Measurements from ENCODE around the gene HTRA1. TPM values are rescaled to one million over a fixed set of nuclear protein-coding genes. Genes with fewer than 3 reads are reported as not detected.

Gene HTRA1
- total RNA-seq, 1 experiment from 2014 or later, result 11.5 TPM

DNA sequence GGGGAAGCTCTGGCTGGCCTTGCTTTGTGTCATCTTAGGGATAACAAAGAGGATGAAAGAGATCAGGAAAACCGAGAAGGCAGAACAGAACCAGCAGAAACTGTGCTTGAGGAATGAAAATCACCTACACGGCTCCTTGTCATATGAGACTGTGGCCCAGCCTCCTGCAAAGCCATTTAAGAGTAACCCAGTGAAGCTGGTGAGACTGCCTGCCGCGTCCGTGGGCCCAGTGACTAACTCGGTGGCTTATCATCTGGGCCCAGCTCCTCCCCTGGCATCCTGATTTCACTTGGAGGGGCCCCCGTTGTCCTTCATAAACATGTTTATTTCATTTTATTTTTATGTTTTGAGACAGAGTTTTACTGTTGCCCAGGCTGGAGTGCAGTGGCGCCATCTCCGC, 30.7 kb downstream of the HTRA1 start:
- Histone ChIP-seq H3K27me3 (ENCODE audit: control insufficient read depth, insufficient read depth, low read length) (no peaks in the 10 kb centered on the region), H3K36me3 (replicated peaks; ENCODE audit: control insufficient read depth, insufficient read depth, low read length) (no peaks in the 10 kb centered on the region), H3K4me3 (ENCODE audit: insufficient read depth, low read depth, low read length) (no peak overlapping the region)
- DNase-seq, result no peak

DNA sequence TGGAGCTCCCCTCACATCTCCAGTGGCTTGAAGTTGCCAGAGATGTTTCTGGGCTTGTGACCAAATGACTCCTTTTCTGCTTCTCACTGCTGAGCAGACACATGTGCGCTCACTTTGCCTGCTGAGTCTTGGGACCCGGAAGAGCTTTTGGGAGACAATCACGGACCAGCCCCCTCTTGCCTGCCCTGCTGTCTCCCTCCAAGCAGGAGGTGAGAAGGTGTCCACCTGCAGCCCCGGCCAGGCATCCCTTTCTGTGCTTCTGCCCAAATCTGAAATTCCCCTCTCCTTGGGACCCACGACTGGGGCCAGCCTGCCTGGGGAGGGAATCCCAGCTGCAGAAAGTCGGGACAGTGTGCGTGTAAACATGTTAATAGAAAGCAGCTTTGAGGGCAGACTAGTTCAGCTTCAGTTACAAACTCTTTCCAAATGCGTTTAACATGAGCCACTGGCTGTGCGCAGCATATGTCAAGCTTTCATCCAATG, 31.7 kb downstream of the HTRA1 start:
- H3K27me3 ChIP-seq (ENCODE audit: control insufficient read depth, insufficient read depth, low read length), result no peaks in the 10 kb centered on the region
- H3K4me3 ChIP-seq (ENCODE audit: insufficient read depth, low read depth, low read length), result no peak overlapping the region
- DNase-seq, result no peak
- H3K36me3 ChIP-seq (replicated peaks; ENCODE audit: control insufficient read depth, insufficient read depth, low read length), result no peaks in the 10 kb centered on the region

DNA sequence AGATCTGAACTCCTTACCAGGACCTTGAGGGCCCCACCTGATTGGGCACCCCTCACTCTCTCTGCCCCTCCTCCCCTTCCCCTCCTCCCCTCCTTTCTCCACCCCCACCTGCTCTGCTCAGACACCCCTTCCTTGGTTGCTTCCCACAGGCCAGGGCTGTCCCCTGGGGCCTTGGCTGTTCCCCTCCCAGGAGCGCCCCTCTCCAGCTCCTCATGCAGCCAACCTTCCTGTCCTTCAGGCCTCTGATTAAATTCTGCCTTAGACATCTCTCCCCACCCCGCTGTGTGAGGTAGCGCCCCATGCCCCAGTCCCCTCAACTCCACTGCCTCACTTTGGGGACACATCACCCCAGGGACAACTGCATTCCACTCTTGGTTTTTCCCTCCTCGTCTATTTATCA, 32.4 kb downstream of the HTRA1 start:
- Histone ChIP-seq H3K36me3 (replicated peaks; ENCODE audit: control insufficient read depth, insufficient read depth, low read length) (no peaks in the 10 kb centered on the region), H3K4me3 (ENCODE audit: insufficient read depth, low read depth, low read length) (no peak overlapping the region), H3K27me3 (ENCODE audit: control insufficient read depth, insufficient read depth, low read length) (no peaks in the 10 kb centered on the region)
- DNase-seq, result no peak

DNA sequence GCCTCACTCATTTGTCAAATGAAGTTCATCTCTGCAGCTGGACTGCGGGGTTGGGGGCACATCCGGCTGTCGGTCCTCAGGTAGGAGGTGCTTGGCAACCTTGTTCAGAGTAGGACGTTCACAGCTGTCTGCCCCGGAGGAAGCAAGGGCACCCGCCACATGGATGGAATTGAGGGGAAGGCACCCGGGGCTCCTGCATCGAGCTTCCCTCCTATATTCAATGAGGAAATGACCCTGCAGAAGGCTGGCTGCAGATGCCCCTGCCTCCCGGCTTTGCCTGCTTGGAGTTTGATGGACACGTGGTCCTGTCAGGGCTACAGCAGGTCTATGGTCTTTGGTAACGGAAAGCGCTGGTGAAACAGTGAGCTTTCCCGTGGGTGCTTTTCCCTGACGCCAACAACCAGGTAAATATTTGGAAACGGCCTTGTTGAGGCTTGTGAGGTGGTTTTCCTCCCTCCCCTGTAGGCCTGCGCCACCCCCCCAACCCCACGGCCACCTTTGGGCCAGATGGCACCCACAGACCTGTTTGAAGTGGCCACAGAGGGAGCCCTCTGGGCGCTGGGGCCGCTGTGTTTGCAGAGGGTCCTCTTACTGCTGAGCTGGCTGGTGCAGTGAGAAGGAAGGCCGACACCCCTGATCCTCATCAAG, 32.9 kb downstream of the HTRA1 start:
- no peaks in the 10 kb centered on the region for H3K27me3 ChIP-seq (ENCODE audit: control insufficient read depth, insufficient read depth, low read length)
- DNase-seq, result no peak
- H3K36me3 ChIP-seq (replicated peaks; ENCODE audit: control insufficient read depth, insufficient read depth, low read length), result no peaks in the 10 kb centered on the region
- H3K4me3 ChIP-seq (ENCODE audit: insufficient read depth, low read depth, low read length), result no peak overlapping the region

DNA sequence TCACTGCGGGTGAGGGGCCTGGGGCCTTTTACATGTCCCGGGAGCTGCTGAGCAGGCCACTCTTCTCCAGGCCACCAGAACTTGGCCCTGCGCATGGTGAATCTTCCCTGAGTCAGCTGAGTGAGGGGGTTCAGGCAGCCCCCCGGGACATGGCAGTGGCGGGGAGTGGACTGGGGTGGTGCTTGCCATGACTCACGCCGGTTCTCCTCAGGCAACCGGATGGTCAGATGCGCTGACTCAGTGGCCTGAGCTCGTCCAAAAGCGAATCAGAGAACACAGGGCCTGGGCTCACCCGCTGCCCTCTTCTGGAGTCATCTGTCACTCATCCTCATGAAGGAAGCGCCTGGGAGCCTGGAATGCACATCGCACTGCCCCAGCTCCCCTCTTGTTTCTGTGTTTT, 33.5 kb downstream of the HTRA1 start:
- H3K4me3 ChIP-seq (ENCODE audit: insufficient read depth, low read depth, low read length), result no peak overlapping the region
- no peak for DNase-seq
- no peaks in the 10 kb centered on the region for H3K27me3 ChIP-seq (ENCODE audit: control insufficient read depth, insufficient read depth, low read length)
- no peaks in the 10 kb centered on the region for H3K36me3 ChIP-seq (replicated peaks; ENCODE audit: control insufficient read depth, insufficient read depth, low read length)

DNA sequence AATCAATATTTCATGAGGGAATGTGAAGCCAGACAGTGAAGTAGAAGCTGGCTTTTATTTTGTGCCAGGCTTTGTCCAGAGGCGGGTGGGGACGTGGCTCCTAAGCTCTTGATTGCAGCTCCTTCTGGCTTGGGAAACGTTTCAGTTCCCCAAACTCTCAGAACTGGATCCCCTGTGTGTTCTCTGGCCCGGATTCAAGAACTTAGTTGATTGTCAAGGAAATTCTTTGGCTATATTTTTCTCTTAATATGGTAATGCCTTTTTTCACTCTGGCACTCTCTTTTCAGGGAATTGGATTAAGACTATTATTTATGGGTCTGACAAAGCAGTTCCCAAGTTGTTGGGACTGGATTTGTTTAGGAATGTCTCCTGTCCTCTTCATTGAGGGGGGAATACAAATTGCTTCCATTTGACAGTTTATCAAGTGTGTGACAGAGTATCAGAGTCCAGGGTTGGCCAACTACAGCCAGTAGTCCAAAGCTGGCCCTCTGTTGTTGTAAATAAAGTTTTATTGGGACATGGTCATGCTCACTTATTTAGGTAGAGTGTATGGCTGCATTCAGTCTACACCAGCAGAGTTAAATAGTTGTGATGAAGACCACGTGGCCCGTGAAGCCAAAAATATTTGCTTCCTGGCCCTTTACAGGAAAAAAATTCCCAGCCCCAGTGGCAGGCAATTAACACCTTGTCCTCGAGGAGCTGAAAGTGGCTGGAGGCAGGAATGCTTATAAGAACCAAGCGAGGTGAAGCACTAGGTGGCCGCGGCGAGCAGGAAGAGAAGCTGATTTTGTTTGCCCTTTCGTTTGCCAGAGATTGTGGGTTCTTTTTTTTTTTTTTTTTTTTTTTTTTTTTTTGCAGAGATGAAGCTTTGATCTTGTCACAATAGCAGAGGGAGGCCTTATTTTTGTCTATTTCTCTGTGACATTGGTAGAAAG, 34.3 kb downstream of the HTRA1 start:
- H3K4me3 ChIP-seq (ENCODE audit: insufficient read depth, low read depth, low read length), result no peak overlapping the region
- H3K27me3 ChIP-seq (ENCODE audit: control insufficient read depth, insufficient read depth, low read length), result no peaks in the 10 kb centered on the region
- no peak for DNase-seq
- no peaks in the 10 kb centered on the region for H3K36me3 ChIP-seq (replicated peaks; ENCODE audit: control insufficient read depth, insufficient read depth, low read length)

DNA sequence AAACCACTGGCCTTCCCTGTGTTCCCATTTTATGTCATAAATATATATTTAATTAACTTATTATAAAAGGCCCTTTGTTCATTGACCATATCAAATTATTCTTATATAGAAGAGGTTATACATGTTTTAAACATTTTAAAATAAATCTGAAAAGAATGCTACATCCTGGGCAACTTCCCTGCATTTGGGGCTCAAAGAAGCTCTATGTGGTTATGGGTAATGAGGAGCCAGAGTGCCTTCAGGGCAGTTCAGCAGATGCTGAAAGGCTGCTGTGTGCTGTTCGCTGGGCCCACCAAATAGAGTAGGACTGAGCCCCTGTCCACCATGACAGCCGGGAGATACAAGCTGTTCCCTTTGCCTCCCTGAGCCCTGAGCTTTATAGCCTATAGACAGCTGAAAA, 35.9 kb downstream of the HTRA1 start:
- no peak for DNase-seq
- no peaks in the 10 kb centered on the region for H3K36me3 ChIP-seq (replicated peaks; ENCODE audit: control insufficient read depth, insufficient read depth, low read length)
- H3K27me3 ChIP-seq (ENCODE audit: control insufficient read depth, insufficient read depth, low read length), result no peaks in the 10 kb centered on the region
- H3K4me3 ChIP-seq (ENCODE audit: insufficient read depth, low read depth, low read length), result no peak overlapping the region

DNA sequence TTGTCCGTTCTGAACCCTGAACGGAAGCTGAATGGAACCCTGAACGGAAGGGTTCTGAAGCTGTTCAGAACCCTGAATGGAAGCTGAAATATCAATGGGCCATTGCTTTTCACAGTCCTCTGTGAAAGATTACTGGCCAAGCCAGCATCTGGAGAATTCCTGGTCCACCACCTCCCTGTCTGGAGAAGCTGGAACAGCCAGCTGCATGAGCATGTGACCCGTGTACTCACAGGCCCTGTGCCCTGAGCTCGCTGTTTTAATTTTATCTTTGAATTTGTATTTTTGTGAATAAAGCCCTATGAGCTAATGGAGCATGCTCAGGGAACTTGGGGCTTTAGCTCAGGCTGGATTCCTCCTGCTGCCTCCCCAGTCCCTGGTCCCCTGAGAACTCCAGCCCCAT, 37.2 kb downstream of the HTRA1 start:
- Histone ChIP-seq H3K27me3 (ENCODE audit: control insufficient read depth, insufficient read depth, low read length) (no peaks in the 10 kb centered on the region), H3K4me3 (ENCODE audit: insufficient read depth, low read depth, low read length) (no peak overlapping the region), H3K36me3 (replicated peaks; ENCODE audit: control insufficient read depth, insufficient read depth, low read length) (no peaks in the 10 kb centered on the region)
- no peak for DNase-seq

DNA sequence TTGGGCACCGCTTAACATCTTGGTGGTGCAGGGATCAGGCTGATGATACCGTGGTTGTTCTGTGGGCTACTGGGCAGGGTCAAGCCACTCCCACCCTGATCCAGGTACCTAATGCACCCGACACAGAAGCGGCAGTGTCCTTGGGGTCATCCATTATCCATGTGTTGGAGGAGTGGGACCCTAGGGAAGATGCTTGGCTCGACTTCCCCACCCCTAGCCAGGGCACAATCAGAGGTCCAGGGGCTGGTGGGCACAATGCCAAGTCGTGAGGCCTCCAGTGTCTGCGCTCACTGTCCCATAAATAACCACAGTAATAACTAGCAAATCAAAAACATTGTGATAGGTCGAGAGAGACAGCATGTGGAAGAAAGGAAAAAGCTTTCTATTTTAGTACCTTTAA, 37.7 kb downstream of the HTRA1 start:
- H3K27me3 ChIP-seq (ENCODE audit: control insufficient read depth, insufficient read depth, low read length), result no peaks in the 10 kb centered on the region
- no peak for DNase-seq
- H3K4me3 ChIP-seq (ENCODE audit: insufficient read depth, low read depth, low read length), result no peak overlapping the region
- H3K36me3 ChIP-seq (replicated peaks; ENCODE audit: control insufficient read depth, insufficient read depth, low read length), result no peaks in the 10 kb centered on the region

DNA sequence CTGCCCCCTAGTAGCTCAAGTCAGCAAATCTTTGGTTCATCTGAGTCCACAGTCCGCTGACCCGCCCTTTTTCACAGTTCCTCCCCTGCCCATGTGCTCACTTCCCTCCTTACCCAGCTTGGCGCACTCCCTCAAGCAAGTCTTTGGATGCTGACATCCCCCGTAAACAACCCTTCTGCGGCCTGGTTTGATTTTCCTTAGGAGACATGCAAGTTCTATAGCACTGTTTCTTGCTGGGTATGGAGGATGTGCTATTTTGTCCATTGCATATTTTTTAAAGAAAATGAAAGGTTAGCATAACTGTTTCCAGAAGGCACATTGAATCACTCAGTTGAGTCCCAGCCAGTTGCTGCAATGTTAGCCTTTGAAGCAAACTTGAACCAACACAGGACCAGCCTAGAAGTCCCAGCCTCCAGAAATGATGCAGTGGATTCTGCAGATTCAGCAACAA, 38.2 kb downstream of the HTRA1 start:
- H3K36me3 ChIP-seq (replicated peaks; ENCODE audit: control insufficient read depth, insufficient read depth, low read length), result no peaks in the 10 kb centered on the region
- H3K27me3 ChIP-seq (ENCODE audit: control insufficient read depth, insufficient read depth, low read length), result no peaks in the 10 kb centered on the region
- H3K4me3 ChIP-seq (ENCODE audit: insufficient read depth, low read depth, low read length), result no peak overlapping the region
- no peak for DNase-seq

DNA sequence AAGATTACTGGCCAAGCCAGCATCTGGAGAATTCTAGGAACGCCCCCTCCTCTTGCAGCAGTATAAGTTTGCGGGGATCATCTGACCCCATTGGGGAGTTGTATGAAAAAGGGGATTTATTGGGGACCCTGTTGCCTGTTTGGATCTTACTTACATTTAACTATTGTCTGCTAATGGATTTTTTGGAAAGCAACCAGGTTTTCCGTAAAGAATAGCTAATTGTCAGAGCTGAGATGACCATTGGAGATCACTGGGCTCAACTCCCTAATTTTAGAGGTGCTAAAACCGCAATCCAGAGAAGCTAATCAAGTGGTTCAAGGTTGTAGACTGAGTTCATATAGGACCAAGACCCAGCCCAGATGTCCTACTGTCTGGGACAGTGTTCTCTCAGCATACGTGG, 38.8 kb downstream of the HTRA1 start:
- Histone ChIP-seq H3K27me3 (ENCODE audit: control insufficient read depth, insufficient read depth, low read length) (no peaks in the 10 kb centered on the region), H3K4me3 (ENCODE audit: insufficient read depth, low read depth, low read length) (no peak overlapping the region), H3K36me3 (replicated peaks; ENCODE audit: control insufficient read depth, insufficient read depth, low read length) (no peaks in the 10 kb centered on the region)
- DNase-seq, result no peak

DNA sequence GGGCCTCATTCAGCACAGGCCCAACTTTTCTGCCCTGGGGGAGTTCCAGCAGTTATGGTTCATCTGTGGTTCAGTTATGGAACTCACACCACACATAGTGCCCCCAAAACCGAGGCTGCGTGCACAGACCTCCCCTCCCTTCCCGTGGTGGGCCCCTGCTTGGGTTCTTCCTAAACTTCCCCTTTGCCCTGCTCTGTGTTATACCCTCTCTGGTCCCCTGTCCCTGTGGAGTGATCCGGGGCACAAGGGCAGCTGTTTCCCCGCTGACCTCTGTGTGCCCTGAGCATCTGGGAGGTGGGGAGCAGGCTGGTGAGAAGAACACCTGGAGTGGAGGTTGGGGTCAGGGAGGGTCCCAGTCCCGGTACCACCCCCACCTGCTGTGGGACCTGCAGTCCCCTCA, 39.4 kb downstream of the HTRA1 start:
- no peak for DNase-seq
- H3K36me3 ChIP-seq (replicated peaks; ENCODE audit: control insufficient read depth, insufficient read depth, low read length), result no peaks in the 10 kb centered on the region
- H3K4me3 ChIP-seq (ENCODE audit: insufficient read depth, low read depth, low read length), result no peak overlapping the region
- no peaks in the 10 kb centered on the region for H3K27me3 ChIP-seq (ENCODE audit: control insufficient read depth, insufficient read depth, low read length)

DNA sequence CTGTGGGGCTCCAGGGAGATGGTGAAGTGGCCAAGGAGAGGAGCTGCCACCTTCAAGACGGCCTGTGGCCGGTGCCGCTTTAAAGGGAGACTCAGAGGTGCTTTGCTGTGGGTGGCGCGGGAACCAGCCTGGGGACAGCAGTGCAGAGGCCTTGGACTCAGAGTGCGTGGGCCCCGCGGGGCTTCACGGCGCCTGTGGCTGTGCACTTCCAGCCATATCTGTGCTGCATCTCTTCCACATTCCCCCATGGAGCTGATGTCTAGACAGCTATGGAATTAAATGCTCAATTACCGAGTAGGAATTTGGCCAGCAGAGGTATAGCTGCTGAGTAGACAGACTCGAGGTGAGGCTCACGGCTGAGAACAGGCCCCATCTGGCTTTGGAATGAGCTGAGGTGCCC, 41.7 kb downstream of the HTRA1 start:
- no peaks in the 10 kb centered on the region for H3K27me3 ChIP-seq (ENCODE audit: control insufficient read depth, insufficient read depth, low read length)
- no peak for DNase-seq
- no peak overlapping the region for H3K4me3 ChIP-seq (ENCODE audit: insufficient read depth, low read depth, low read length)
- H3K36me3 ChIP-seq (replicated peaks; ENCODE audit: control insufficient read depth, insufficient read depth, low read length), result no peaks in the 10 kb centered on the region

DNA sequence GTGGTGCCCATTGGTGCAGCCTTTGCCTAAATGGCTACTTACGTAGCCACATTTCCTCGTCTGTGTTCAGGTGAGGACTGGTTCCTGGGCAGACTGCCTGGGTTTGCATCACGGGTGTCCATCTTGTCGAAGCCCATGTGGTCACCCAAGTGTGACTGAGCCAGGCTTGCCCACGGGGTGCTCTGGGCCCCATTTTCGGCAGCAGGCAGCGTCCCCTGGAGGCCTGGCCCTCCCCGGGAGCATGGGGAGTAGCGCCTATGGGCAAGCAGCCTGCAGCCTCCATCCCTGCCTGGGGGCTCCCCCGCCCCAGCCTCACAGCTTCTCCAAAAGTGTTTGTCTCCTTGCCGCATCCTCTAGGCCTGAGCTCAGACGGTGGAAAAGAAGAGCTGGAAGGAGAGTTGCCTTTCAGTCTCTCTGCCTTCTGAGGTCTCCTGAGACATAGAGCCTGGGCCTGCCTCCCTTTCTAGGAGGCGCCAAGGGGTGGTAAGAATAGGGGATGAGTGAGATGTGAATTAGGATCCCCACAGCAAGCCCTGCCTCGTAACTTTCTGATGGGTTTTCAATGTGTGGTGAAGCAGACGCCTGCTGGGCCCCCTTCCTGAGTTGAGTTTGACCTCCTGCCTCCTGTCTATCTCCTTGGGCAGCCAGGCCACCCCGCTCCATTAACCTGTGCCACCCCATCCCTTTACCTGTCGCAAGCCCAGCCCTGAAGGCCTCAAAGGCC, 42.7 kb downstream of the HTRA1 start:
- H3K4me3 ChIP-seq (ENCODE audit: insufficient read depth, low read depth, low read length), result no peak overlapping the region
- no peaks in the 10 kb centered on the region for H3K36me3 ChIP-seq (replicated peaks; ENCODE audit: control insufficient read depth, insufficient read depth, low read length)
- no peak for DNase-seq
- H3K27me3 ChIP-seq (ENCODE audit: control insufficient read depth, insufficient read depth, low read length), result no peaks in the 10 kb centered on the region

DNA sequence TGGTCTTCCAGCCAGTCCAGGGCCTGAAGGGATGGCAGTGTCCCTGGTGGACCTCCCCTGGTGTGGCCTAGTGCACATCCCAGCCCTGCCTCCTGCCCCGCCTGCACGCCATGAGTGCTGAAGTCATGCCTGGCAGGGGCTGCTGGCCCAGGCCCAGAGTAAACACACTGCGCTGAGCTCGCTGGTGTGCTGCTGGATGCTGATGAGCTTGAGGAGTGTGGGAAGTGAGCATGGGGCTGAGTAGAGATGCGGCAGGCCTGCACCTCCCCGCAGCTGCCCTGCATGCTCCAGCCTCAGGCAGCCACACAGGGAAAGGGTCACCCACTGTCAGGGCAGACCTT, 43.2 kb downstream of the HTRA1 start:
- no peaks in the 10 kb centered on the region for H3K27me3 ChIP-seq (ENCODE audit: control insufficient read depth, insufficient read depth, low read length)
- no peaks in the 10 kb centered on the region for H3K36me3 ChIP-seq (replicated peaks; ENCODE audit: control insufficient read depth, insufficient read depth, low read length)
- no peak for DNase-seq
- H3K4me3 ChIP-seq (ENCODE audit: insufficient read depth, low read depth, low read length), result no peak overlapping the region
